ENCODE results near the gene TMEM145. TPM values are rescaled to one million over a fixed set of nuclear protein-coding genes. Genes with fewer than 3 reads are reported as not detected.

TMEM145 gene
- total and polyA plus RNA-seq, 10 of the 15 experiments (the other 5 are each of a cell fraction or from before 2014, with no cell fraction given), result 0.04 to 0.97 (median 0.16) TPM; not detected in 4

DNA sequence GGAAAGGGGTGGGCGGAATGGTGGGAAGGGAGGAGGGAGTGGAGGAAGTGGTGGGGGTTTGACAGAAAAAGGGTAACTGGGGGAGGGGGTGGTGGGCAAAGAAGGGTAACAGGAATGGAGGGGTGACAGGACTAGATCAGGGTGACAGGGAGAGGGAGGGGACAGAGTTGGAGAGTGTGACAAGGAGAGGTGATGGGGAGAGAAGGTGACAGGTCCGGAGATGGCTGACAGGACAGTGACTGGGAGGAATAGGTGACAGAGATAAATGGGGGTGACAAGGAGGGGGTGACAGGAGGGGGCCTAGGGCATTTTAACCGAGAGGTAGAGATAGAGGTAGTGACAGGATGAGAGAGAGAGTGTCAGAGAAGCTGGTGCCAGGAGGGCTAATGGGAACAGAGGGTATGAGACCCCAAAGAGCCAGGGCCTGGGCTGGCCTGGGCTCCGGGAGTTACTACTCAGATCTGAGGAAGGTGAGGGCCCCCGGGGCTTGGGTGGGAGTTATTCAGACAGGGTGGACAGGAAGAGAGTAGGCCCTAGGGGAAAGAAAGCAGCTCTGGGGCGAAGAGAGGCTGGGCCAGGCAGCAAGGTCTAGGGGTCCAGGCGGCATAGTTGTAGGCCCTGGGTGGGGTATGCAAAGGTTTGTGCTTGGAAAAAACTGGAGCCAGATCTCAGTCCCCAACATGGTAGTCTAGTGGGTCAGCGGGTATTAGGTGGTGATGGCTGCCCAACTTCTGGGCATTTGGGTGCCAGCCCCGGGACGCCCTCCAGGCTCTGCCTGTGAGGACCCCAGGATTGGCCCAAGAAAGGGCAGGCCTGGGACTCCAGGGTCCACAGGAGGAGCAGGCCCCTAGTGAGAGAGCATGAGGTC lies 43.4 kb upstream of the TMEM145 start (continued):
- TF ChIP-seq, protein P1, sequence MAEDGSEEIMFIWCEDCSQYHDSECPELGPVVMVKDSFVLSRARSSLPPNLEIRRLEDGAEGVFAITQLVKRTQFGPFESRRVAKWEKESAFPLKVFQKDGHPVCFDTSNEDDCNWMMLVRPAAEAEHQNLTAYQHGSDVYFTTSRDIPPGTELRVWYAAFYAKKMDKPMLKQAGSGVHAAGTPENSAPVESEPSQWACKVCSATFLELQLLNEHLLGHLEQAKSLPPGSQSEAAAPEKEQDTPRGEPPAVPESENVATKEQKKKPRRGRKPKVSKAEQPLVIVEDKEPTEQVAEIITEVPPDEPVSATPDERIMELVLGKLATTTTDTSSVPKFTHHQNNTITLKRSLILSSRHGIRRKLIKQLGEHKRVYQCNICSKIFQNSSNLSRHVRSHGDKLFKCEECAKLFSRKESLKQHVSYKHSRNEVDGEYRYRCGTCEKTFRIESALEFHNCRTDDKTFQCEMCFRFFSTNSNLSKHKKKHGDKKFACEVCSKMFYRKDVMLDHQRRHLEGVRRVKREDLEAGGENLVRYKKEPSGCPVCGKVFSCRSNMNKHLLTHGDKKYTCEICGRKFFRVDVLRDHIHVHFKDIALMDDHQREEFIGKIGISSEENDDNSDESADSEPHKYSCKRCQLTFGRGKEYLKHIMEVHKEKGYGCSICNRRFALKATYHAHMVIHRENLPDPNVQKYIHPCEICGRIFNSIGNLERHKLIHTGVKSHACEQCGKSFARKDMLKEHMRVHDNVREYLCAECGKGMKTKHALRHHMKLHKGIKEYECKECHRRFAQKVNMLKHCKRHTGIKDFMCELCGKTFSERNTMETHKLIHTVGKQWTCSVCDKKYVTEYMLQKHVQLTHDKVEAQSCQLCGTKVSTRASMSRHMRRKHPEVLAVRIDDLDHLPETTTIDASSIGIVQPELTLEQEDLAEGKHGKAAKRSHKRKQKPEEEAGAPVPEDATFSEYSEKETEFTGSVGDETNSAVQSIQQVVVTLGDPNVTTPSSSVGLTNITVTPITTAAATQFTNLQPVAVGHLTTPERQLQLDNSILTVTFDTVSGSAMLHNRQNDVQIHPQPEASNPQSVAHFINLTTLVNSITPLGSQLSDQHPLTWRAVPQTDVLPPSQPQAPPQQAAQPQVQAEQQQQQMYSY (CRISPR knock-in tag; IDR thresholded peaks at IDR 0.05), result no peak
- TF ChIP-seq SREBF2 (IDR thresholded peaks at IDR 0.05; ENCODE audit: low read length), result no peak
- TF ChIP-seq SPI1 (IDR thresholded peaks at IDR 0.05; ENCODE audit: borderline replicate concordance, insufficient read depth, low read depth, low read length), result no peak
- 0 out of 2 replicates have a peak, but pooled peaks have one; percentile 5 for TF ChIP-seq SMARCA5 (IDR thresholded peaks at IDR 0.05)
- no peak for TF ChIP-seq SMC3 (IDR thresholded peaks at IDR 0.05; ENCODE audit: borderline replicate concordance, low read length)
- no peak for TF ChIP-seq PML (IDR thresholded peaks at IDR 0.05; ENCODE audit: low read length)
- TF ChIP-seq, protein P2, sequence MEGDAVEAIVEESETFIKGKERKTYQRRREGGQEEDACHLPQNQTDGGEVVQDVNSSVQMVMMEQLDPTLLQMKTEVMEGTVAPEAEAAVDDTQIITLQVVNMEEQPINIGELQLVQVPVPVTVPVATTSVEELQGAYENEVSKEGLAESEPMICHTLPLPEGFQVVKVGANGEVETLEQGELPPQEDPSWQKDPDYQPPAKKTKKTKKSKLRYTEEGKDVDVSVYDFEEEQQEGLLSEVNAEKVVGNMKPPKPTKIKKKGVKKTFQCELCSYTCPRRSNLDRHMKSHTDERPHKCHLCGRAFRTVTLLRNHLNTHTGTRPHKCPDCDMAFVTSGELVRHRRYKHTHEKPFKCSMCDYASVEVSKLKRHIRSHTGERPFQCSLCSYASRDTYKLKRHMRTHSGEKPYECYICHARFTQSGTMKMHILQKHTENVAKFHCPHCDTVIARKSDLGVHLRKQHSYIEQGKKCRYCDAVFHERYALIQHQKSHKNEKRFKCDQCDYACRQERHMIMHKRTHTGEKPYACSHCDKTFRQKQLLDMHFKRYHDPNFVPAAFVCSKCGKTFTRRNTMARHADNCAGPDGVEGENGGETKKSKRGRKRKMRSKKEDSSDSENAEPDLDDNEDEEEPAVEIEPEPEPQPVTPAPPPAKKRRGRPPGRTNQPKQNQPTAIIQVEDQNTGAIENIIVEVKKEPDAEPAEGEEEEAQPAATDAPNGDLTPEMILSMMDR (IDR thresholded peaks at IDR 0.05 in 2 of 3, conservative IDR thresholded peaks at IDR 0.05 in 1 of 3; ENCODE audit: control insufficient read depth in 2 of 3, extremely low read depth in 1 of 3, insufficient read depth in 1 of 3, low read depth in 3 of 3, low read length in 3 of 3), result no peak
- TF ChIP-seq, protein P3, sequence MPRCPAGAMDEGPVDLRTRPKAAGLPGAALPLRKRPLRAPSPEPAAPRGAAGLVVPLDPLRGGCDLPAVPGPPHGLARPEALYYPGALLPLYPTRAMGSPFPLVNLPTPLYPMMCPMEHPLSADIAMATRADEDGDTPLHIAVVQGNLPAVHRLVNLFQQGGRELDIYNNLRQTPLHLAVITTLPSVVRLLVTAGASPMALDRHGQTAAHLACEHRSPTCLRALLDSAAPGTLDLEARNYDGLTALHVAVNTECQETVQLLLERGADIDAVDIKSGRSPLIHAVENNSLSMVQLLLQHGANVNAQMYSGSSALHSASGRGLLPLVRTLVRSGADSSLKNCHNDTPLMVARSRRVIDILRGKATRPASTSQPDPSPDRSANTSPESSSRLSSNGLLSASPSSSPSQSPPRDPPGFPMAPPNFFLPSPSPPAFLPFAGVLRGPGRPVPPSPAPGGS (IDR thresholded peaks at IDR 0.05; ENCODE audit: borderline replicate concordance, insufficient read depth, low read depth, low read length, poor library complexity, severe bottlenecking), result no peak
- TF ChIP-seq, protein P4, sequence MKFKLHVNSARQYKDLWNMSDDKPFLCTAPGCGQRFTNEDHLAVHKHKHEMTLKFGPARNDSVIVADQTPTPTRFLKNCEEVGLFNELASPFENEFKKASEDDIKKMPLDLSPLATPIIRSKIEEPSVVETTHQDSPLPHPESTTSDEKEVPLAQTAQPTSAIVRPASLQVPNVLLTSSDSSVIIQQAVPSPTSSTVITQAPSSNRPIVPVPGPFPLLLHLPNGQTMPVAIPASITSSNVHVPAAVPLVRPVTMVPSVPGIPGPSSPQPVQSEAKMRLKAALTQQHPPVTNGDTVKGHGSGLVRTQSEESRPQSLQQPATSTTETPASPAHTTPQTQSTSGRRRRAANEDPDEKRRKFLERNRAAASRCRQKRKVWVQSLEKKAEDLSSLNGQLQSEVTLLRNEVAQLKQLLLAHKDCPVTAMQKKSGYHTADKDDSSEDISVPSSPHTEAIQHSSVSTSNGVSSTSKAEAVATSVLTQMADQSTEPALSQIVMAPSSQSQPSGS (IDR thresholded peaks at IDR 0.05; ENCODE audit: low read length), result no peak
- no peak for TF ChIP-seq KDM1A (IDR thresholded peaks at IDR 0.05; ENCODE audit: borderline replicate concordance)
- TF ChIP-seq, protein P5, sequence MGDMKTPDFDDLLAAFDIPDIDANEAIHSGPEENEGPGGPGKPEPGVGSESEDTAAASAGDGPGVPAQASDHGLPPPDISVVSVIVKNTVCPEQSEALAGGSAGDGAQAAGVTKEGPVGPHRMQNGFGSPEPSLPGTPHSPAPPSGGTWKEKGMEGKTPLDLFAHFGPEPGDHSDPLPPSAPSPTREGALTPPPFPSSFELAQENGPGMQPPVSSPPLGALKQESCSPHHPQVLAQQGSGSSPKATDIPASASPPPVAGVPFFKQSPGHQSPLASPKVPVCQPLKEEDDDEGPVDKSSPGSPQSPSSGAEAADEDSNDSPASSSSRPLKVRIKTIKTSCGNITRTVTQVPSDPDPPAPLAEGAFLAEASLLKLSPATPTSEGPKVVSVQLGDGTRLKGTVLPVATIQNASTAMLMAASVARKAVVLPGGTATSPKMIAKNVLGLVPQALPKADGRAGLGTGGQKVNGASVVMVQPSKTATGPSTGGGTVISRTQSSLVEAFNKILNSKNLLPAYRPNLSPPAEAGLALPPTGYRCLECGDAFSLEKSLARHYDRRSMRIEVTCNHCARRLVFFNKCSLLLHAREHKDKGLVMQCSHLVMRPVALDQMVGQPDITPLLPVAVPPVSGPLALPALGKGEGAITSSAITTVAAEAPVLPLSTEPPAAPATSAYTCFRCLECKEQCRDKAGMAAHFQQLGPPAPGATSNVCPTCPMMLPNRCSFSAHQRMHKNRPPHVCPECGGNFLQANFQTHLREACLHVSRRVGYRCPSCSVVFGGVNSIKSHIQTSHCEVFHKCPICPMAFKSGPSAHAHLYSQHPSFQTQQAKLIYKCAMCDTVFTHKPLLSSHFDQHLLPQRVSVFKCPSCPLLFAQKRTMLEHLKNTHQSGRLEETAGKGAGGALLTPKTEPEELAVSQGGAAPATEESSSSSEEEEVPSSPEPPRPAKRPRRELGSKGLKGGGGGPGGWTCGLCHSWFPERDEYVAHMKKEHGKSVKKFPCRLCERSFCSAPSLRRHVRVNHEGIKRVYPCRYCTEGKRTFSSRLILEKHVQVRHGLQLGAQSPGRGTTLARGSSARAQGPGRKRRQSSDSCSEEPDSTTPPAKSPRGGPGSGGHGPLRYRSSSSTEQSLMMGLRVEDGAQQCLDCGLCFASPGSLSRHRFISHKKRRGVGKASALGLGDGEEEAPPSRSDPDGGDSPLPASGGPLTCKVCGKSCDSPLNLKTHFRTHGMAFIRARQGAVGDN (IDR thresholded peaks at IDR 0.05), result no peak
- TF ChIP-seq, protein P6, sequence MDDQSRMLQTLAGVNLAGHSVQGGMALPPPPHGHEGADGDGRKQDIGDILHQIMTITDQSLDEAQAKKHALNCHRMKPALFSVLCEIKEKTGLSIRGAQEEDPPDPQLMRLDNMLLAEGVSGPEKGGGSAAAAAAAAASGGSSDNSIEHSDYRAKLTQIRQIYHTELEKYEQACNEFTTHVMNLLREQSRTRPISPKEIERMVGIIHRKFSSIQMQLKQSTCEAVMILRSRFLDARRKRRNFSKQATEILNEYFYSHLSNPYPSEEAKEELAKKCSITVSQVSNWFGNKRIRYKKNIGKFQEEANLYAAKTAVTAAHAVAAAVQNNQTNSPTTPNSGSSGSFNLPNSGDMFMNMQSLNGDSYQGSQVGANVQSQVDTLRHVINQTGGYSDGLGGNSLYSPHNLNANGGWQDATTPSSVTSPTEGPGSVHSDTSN (IDR thresholded peaks at IDR 0.05; ENCODE audit: insufficient replicate concordance, low read depth, low read length), result peak; percentile 57
- no peak for TF ChIP-seq SIN3A (IDR thresholded peaks at IDR 0.05; ENCODE audit: low read depth, low read length)
- no peak for TF ChIP-seq SMAD5 (IDR thresholded peaks at IDR 0.05; ENCODE audit: low read depth)

All from GM12878 (cell line).